Thyroid gland (tissue), 4 donors: ENCODE data around the gene DAB1.

Source experiments
- CTCF ChIP-seq, 6 experiments: fragments of 200-600 bp in 3 of 6; fragments of 450-650 bp in 3 of 6; sonication (generic) in 3 of 6; IDR thresholded peaks; one replicate each; pipeline ENCODE4 v1.5.1; 2016 to 2019; ENCODE audit warnings: antibody characterized with exemption in 6 of 6, mild to moderate bottlenecking in 2 of 6, inconsistent platforms in 1 of 6, moderate library complexity in 1 of 6
- POLR2A ChIP-seq, 2 donors: fragments of 450-650 bp; IDR thresholded peaks; one replicate each; pipeline ENCODE4 v1.6.1; 2017; ENCODE audit warnings: antibody characterized with exemption in 2 of 2, mild to moderate bottlenecking in 2 of 2, moderate library complexity in 1 of 2

DNA sequence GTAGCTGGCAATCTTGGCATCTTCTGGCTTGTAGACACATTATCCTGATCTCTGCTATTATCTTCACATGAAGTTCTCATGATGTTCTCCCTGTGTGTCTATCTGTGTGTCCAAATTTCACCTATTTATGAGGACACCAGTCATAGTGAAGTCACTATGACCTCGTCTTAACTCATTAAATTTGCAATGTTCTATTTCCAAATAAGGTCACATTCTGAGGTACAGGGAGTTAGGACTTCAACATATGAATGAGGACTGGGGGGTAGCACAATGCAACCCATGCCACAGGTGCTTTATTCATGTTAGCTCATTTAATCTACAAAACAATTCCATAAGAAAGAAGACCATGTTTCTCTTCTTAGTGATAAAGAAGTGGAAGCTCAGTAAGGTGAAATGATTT lies 251.8 kb downstream of the DAB1 start:
- TF ChIP-seq CTCF (IDR thresholded peaks at IDR 0.05) (no peak), POLR2A (IDR thresholded peaks at IDR 0.05) (no peak)
